Brain pericyte (primary cell): ENCODE results near the gene FAM222A.

Experiments used
- DNase-seq: peaks from one replicate; pipeline ENCODE4 v3.0.0-alpha.2; 2012; ENCODE audit warnings: low read depth, low spot score

FAM222A gene

DNA sequence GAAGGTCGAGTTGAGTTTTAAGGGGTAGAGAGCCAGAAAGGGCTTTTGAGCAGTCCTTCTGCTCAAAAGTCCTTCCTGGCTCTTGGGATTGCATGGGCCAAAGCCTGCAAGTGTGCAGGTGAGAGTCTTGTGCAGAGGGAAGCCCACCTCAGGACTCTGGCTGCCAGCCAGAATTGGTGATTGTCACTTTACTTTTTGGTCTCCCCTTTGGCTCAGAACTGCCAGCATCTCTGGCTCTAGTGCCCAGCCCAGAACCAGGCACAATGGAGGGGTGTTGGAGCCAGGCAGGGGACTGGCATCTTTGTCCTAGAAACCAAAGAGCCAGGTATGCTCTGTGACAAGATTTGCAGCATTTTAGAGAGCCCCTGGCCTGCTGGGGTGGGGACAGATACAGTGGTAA lies 23.5 kb downstream of the FAM222A start:
- no peak for DNase-seq

DNA sequence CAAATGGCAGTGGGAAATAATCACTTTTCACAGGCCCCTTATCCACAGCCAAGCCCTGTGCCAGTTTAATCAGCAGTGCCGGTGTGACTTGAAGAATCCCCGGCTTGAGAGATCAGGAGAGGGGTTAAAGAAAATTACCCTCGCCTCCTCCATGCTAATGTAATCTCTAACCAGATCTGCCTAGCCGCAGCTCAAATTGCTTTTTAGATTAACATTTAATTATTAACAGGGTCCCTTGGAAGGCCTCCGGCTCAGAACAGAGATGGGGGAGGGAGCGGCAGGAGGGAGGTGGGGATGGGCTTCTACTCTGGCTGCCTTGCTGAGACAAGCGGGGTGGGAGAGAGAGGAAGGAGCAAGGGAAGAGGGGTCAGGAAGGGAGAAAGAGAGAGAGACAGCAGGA lies 24.0 kb downstream of the FAM222A start:
- no peak for DNase-seq

DNA sequence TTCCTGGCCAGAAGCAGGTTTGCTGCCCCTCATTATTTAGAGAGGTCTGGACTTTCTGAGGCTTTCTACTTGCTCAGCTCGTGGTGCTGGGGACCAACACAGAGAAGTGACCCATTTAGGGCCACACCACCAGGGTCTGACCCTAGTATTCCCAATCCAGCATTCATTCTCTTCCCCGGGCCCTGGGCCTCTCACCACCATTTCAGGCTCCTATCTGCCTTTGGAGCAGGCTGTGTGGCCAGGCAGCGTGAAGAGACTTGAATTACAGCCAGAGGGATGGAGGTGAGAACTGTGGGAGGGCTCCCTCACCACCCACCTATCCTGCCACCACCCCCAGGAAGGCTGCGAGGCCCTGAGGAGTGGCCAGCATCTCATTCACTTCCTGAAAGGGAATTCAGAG lies 24.6 kb downstream of the FAM222A start:
- no peak for DNase-seq

DNA sequence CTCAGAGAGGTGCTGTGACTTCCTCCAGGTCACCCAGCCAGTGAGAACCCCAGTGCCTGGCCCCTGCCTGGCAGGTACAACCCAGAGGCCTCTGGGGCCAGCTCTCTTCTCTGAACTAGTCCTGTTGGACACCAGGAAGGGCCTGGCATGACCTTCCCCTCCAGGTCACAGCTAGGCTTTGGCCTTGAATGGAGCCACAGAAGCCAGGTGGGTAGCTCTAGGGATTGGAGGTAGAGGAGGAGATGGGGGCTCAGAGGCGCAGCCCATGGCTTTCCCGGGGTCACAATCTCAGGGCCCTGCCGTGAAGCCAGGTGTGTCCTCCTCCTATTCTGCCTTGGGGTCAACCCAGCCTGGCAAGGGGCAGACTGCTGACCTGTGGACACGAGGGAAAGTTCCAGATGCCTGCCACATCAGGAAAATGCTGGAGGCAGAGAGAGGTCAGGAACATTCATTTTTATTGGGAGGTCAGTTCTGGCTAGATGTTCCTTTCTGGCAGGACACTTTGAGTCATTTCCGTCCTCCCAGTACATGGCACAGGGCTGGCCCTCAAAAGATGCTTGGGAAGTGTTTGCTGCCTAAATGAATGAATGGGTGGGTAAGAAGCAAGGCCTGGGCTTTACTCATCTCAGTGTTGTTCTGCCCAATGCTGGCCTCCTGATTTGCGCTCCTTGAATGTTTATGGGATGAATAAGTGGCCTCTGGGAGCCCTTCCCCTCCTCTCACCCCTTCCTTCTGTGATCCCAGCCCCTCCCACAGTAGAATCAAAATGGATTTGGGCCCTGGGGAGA lies 25.4 kb downstream of the FAM222A start:
- no peak for DNase-seq

DNA sequence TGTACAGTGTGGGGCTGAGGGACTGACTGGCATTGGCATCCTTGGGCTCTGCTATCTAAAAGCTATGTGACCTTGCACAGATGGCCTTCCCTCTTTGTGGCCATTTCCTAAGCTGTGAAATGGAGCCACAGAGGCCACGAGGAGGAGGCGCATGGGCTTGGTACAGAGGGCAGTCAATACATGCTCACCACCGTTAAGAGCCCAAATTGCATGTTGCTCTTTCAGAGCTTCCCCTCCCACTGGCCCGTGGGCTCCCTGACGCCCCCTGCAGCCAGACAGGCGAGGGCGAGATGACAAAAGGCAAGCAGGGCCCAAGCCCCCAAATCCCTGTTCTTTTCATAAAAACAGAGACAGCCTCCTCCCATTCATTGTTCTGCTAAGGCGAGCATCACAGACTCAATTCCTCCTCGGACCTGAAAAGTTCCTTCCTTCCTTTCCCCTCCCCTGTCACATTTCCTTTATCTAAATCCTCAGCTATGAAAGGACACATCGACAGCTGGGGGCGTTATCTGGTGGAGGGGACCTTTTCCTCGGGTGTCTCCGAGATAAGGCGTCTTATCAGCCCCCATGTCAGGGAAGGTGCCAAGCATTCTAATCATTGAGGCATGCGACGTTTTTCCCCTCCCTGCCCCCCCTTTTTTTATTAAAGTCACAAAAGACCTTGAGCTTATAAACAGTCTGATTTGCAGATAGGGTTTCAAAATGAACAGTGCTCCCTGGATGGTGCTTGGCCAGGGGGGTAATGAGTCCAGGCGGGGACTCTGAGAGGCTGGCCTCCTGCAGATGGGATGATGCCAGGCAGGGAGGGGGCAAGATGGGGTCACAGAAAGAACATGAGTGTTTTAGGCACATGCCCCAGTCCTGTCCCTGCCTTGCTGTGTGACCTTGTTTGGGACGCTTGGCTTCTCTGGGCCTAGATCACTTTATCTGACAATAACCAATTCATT lies 26.4 kb downstream of the FAM222A start:
- no peak for DNase-seq

DNA sequence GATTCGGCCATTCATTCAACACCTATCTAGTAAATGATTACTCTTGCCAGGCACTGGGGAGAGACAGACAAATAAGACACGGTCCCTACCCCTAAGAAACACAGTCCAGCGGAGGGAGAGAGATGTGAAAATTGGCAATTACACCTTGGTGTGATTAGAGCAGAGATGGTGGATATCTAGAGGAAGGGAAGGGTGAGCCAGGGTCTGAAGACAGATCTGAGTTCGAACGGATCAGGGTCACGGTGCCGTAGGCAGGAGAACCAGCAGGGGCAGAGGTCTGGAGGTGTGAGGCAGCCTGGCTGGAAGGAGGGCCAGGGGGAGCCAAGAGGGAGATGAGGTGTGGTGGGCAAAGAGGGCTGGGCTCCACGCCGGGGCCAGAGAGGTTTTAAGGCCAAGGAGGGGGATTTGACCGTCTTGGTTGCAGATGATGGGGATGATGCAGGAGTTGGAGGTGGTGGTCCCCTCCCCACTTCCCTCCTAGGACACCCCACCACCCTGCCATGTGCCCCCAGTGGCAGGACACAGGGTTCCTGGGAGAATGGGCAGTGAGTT lies 27.1 kb downstream of the FAM222A start:
- DNase-seq = no peak

DNA sequence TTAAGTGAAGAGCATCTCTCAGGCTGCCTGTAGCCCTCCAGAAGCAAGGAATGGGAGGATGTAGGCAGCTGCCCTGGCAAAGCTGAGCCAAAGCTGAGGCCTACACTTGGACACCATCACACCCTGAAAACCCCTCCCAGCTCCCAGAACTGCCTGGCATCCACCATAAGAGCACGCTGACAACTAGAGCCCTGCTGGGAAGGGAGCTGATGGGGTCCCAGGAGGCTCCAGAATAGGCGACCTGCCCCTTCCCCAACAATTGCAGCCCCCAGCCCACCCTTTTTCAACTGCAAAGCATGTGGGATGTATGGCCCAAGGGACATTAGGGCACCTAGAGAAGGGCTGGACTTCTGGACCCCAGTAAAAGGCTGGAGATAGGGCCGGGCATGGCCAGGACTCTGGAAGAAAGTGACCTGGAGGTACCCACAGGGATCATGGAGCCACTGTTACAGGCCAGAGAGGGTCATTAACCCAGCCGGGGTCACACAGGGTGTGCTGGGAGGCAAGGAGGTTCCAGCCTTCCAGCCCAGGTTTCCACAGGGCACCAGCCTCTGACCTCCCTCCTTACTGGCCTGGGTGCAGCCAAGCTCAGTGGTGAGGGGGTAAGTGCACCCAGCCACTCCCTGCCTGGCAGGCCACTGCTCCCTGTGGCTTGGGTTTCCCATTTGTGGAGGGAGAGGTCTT lies 27.8 kb downstream of the FAM222A start:
- no peak for DNase-seq

DNA sequence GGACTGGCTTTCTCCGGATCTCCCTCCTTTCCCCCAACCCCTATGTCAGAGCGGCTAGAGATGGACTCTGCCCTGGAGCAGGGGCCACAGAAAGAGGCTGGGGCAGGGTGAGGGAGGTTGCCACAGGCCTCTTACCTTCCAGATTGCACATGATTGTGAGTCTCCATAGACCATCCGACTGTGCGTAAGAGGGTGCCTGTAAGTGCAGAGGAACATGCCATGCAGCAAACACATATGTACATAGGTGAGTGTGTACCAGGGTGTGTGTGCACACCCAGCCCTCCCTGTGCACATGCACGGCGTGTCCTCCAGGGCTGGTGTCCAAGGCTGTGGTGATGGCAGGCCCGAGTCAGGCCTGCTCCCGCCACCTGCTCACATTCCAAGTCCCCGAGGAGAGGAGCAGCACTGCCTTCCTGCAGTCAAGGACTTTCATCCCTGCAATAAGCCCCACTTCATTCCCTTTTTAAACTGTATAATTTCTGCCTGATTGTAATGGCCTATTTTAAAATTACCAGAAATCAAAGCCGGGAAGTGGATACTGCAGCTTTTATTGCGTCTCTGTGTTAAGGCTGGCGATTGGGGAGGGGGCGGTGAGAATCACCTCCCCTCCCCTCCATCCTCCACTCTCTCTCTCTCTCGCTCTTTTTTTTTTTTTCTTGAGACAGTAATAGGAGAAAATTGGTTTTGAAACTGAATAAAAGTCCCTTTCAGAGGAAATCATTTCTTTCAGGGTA lies 28.5 kb downstream of the FAM222A start:
- DNase-seq = no peak

DNA sequence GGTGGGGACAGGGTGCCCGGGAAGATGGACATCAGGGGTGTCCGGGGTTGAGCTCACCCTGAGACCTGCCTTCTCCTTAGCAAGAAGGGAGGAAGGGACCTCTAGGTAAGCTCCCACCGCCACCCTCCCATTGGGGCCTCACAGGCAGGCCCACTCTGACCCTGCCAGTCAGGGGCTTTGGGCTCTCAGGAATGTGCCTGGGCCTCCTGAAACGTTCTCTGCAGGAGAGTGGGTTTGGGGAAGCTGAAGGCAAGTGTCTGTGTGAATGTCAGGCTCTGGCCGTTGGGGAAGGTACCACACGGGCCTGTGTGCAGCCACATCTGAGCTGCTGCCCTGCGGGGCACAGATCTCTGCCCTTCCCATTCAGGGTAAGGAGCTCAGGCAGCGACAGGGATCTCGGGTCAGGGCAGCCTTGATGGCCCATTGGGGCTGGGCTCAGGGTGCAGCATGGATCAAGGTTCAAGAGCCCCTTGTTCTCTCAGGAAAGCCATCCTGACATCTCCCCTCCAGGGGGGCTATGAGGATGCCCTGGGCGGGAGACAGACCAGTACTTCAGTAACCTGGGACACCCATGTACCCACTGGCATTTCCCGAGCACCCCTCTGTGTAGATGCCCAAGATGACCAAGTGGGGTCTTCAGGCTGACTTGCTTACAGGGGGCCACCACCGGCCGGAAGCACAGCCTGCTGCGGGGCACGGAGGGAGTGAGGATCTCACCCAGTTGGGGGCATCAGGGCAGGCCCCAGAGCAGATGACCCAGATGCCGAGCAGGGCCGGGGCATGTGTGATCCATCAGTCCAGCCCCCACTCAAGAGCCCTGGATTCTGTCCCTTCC lies 29.7 kb downstream of the FAM222A start:
- no peak for DNase-seq

DNA sequence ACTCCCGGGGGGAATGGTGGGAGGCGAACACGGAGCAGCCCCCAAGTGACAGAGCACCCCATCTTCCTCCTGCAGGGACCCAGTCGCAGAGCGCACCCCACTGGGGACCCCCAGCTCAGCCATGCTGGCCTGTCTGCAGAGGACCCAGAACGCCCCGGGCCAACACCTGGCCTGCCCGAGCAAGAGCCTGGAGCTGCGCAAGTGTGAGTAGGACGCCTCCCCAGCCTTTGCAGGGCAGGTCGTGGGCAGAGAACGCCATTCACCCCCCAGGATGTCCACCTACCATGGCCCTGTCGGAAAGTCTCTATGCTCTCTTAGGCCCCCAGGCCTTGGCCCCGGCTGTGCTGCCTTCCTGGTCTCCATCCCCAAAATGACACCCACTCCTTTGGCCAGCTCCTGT lies 30.4 kb downstream of the FAM222A start:
- no peak for DNase-seq

DNA sequence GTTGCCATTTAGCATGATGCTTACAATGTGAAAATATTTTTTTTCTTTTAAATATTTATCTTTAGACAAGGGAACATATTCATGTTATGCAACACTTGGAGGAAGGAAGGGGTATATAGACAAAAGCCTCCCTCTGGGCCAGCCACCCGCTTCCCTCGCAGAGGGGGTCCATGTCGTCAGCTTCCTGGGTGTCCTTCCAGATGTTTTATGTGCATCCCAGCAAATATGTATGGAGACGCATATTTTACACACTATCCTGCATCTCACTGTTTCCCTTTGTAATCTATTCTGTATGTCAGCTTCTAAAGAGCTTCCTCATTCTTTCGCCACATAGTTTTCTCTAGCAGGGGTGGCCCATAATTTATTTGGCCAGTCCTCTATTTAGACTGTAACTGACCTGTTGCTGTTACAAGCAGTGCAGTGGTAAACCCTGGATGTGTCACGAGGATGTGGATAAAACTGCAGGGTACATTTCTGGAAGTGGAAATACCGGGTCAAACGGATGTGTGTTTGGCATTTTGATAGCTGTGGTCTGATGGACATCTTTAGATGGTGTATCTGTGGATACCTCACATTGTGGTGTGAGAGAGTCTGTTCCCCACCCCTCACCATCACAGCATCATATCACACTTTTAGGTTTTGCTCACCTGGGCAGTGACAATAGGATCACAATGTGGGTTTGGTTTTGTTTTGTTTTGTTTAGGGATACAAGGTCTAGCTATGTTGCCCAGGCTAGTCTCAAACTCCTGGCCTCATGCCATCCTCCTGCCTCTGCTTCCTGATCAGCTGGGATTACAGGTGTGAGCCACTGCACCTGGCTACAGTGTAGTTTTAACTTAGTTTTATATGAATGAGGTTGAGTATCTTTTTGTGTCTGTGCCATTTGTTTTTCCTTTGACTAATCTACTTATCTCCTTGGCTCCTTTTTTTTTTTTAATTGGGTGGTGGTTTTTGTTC lies 31.6 kb downstream of the FAM222A start:
- no peak for DNase-seq

DNA sequence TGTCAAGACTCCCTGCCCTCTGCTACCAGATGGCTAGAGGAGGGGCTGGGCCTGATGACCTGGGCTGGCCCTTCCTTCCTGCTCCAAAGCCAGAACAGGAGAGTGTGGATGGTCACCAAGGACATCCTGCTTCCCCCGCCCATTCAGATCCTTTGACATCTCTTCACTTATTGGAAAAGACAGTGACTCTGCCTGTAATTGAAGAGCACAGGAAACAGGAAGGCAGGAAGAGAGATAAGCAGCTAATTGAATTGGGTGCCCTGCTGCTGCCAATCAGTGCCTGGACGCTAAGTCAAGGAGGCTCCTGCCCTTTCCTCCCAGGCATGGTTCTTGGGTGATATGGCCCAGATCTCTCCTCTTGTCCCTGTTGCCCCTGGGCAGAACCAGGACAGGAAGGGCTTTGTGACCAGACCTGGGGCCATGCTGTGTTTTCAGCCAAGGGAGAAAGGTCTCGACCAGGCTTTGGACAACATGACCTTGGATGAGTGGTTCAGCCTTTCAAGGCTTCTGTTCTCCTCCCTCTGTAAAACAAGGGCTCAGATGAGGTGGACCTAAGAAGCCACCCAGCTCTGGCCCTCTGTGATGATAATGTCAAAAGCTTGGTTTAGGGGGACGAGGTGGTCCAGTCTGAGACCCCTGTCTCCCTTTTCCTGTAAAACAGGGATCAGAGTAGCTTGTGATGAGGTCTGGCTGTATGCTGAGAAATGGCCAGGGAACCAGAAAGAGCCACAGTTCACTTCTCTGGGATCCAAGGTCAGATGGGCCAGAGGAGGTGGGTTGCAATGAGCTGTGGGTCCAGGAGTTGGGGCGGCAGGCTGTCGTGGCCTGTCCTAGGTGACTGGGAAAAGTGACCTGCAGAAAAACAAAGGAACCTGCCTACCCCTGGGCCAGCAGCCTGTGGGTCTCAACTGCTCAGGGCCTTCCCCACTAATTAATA lies 38.8 kb downstream of the FAM222A start:
- no peak for DNase-seq

DNA sequence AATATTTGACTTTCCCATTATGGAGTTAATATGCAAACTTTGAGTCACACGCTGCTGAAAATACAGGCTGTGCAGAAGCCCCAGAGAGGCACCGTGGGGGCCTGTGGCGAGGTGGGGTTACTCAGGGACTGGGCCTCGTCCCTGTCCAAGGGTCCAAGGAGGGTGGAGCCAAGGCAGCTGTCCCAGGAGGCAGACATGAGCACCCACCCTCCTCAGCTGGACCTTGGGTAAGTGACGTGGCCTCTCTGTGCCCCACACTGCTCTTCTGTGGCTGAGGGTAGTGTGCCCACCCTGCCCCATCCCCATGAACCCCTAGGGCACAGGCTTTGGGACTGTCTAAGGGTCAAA lies 39.4 kb downstream of the FAM222A start:
- no peak for DNase-seq

DNA sequence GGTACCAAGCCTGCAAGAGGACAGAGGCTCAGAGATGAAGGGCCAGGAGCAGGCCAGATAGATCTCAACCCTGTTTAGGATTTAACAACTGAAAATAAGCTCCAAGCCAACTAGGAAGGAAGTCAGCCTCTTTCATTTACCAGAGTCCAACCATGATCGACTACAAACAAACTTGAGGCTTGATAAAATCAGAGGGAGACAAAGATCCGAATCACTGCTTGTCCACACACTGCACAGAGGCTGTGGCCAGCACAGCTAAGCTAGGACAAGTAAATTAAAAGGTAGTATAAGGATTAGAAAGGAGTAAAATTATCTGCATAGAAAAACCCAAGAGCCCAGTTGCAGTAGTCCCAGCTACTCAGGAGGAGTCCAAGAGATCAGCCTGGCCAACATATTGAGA lies 40.3 kb downstream of the FAM222A start:
- DNase-seq = no peak

DNA sequence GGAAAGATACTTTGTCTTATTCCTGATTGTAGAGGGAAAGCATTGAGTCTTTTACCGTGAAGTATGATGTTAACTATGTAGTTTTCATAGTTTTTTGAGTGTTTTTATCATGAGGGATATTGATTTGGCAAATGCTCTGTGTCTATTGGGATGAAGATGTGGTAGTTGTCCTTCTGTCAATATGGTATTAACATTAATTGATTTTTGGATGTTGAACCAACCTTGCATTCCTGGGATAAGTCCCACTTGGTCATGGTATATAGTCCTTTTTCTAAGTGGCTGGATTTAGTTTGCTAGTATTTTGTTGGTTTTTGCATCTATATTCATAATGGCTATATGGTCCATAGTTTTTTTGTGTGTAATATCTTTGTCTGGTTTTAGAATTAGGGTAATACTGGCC lies 42.8 kb downstream of the FAM222A start:
- no peak for DNase-seq

DNA sequence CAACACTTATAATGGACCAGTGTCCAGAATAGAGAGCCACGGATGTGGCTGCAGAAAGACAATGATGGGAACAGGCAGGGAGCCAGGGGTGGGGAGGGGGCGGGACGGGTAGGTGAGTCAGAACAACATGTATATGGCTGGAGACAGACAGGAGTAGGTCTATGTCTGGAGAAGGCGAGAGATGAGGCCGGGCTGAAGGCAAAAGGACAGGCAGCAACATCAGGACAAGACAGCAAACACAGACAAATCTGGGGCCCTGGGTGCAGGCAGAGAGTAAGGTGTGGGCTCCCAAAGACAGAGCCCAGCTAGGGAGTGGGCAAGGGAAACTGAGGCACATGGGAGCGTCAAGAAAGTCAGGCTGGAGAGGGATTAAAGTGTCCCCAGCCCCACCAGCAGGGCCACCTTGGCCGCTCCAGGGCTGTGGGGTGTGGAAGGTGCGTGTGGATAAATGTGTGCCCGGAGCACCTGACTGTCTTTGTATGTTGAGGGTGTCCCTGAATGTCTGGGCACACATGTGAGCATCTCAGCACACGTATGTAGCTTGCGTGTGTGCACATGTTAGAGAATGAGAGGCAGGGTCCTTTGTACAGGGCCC lies 44.1 kb downstream of the FAM222A start:
- DNase-seq = no peak
